ENCODE data around the gene TIGD3.

TIGD3 gene

GRCh38 chr11:65388731-65389130 is 34.2 kb downstream of the TIGD3 start:
- in situ Hi-C loops (cut with MboI; ENCODE audit: low sequenced_read_pairs), result no loop called here

GRCh38 chr11:65389294-65389980 is 34.9 kb downstream of the TIGD3 start:
- in situ Hi-C loops (cut with MboI; ENCODE audit: low sequenced_read_pairs), result no loop called here

- in situ Hi-C loops (cut with MboI; ENCODE audit: low sequenced_read_pairs), result no loop called here
Observed at GRCh38 chr11:65390099-65390941, 35.8 kb downstream of the TIGD3 start.

- in situ Hi-C loops (cut with MboI; ENCODE audit: low sequenced_read_pairs), result no loop called here
Observed at GRCh38 chr11:65390996-65391395, 36.4 kb downstream of the TIGD3 start.

- in situ Hi-C loops (cut with MboI; ENCODE audit: low sequenced_read_pairs), result no loop called here
Observed at GRCh38 chr11:65392186-65392829, 37.8 kb downstream of the TIGD3 start.

- in situ Hi-C loops (cut with MboI; ENCODE audit: low sequenced_read_pairs), result no loop called here
Observed at GRCh38 chr11:65392899-65393298, 38.3 kb downstream of the TIGD3 start.

GRCh38 chr11:65393513-65394079 is 39.0 kb downstream of the TIGD3 start:
- in situ Hi-C loops (cut with MboI; ENCODE audit: low sequenced_read_pairs), result no loop called here

GRCh38 chr11:65394125-65394536 is 39.6 kb downstream of the TIGD3 start:
- in situ Hi-C loops (cut with MboI; ENCODE audit: low sequenced_read_pairs), result no loop called here

GRCh38 chr11:65395961-65396530 is 41.5 kb downstream of the TIGD3 start:
- in situ Hi-C loops (cut with MboI; ENCODE audit: low sequenced_read_pairs), result no loop called here

- in situ Hi-C loops (cut with MboI; ENCODE audit: low sequenced_read_pairs), result no loop called here
Observed at GRCh38 chr11:65396769-65397745, 42.5 kb downstream of the TIGD3 start.

- in situ Hi-C loops (cut with MboI; ENCODE audit: low sequenced_read_pairs), result no loop called here
Observed at GRCh38 chr11:65398362-65398910, 43.9 kb downstream of the TIGD3 start.

- in situ Hi-C loops (cut with MboI; ENCODE audit: low sequenced_read_pairs), result no loop called here
Observed at GRCh38 chr11:65399249-65399648, 44.7 kb downstream of the TIGD3 start.

- in situ Hi-C loops (cut with MboI; ENCODE audit: low sequenced_read_pairs), result no loop called here
Observed at GRCh38 chr11:65399845-65400244, 45.3 kb downstream of the TIGD3 start.

- in situ Hi-C loops (cut with MboI; ENCODE audit: low sequenced_read_pairs), result no loop called here
Observed at GRCh38 chr11:65400307-65401072, 45.9 kb downstream of the TIGD3 start.

GRCh38 chr11:65401073-65401802 is 46.7 kb downstream of the TIGD3 start:
- in situ Hi-C loops (cut with MboI; ENCODE audit: low sequenced_read_pairs), result no loop called here

GRCh38 chr11:65401803-65402248 is 47.3 kb downstream of the TIGD3 start:
- in situ Hi-C loops (cut with MboI; ENCODE audit: low sequenced_read_pairs), result no loop called here

- in situ Hi-C loops (cut with MboI; ENCODE audit: low sequenced_read_pairs), result no loop called here
Observed at GRCh38 chr11:65402790-65403189, 48.2 kb downstream of the TIGD3 start.

- in situ Hi-C loops (cut with MboI; ENCODE audit: low sequenced_read_pairs), result no loop called here
Observed at GRCh38 chr11:65403607-65404121, 49.1 kb downstream of the TIGD3 start.

Data from HL-60/S4 treated with retinoic acid at 250 ng/mL for 4 days and 3 days (cell line).